Neural cell (in vitro differentiated cells): ENCODE data around the gene PEAK3. TPM values are rescaled to one million over a fixed set of nuclear protein-coding genes. Genes with fewer than 3 reads are reported as not detected.
A peak's percentile ranks its signal among the peaks of the same experiment; 100 is the strongest.

Experiments used
- H2AFZ ChIP-seq: fragments of 200-600, 300-800 bp; sonication (generic), shearing (Covaris generic); 2 replicates; pipeline ENCODE4 v1.6.0; 2014; ENCODE audit warnings: low read depth, mild to moderate bottlenecking, antibody characterized with exemption, low read length, moderate library complexity
- H3F3A ChIP-seq: fragments of 200-600 bp; shearing (Covaris generic); 2 replicates; pipeline ENCODE4 v1.6.1; 2016; ENCODE audit warnings: mild to moderate bottlenecking, moderate library complexity, mixed read lengths, antibody characterized with exemption, low read length; ENCODE audit not compliant: insufficient read depth, poor library complexity, severe bottlenecking
- H3K27ac ChIP-seq: fragments of 200-600, 300-800 bp; sonication (generic), shearing (Covaris generic); 2 replicates; pipeline ENCODE4 v1.5.1; 2014; ENCODE audit warnings: mild to moderate bottlenecking, low read length, moderate library complexity
- H3K27me3 ChIP-seq: fragments of 300-800, 200-600 bp; sonication (generic), shearing (Covaris generic); 2 replicates; pipeline ENCODE4 v1.6.0; 2014; ENCODE audit warnings: mild to moderate bottlenecking, low read depth, low read length, moderate library complexity; ENCODE audit not compliant: insufficient read depth
- H3K36me3 ChIP-seq: fragments of 300-800, 200-600 bp; sonication (generic), shearing (Covaris generic); 2 replicates; pipeline ENCODE4 v1.5.1; 2014; ENCODE audit warnings: mild to moderate bottlenecking, antibody characterized with exemption, low read length, moderate library complexity; ENCODE audit not compliant: insufficient read depth
- H3K4me2 ChIP-seq: fragments of 300-800, 200-600 bp; sonication (generic), shearing (Covaris generic); 2 replicates; pipeline ENCODE4 v1.6.0; 2014; ENCODE audit warnings: mild to moderate bottlenecking, low read length
- H3K4me3 ChIP-seq: fragments of 300-800, 200-600 bp; sonication (generic), shearing (Covaris generic); 2 replicates; pipeline ENCODE4 v1.5.1; 2014; ENCODE audit warnings: mild to moderate bottlenecking, low read length, moderate library complexity
- H3K79me2 ChIP-seq: fragments of 200-600 bp; shearing (Covaris generic); replicated peaks from 2 replicates; pipeline ENCODE4 v1.6.0; 2014; ENCODE audit warnings: mild to moderate bottlenecking, low read length, moderate library complexity; ENCODE audit not compliant: insufficient read depth
- H3K9ac ChIP-seq: fragments of 300-800, 200-600 bp; sonication (generic), shearing (Covaris generic); 2 replicates; pipeline ENCODE4 v1.6.1; 2016; ENCODE audit warnings: mild to moderate bottlenecking, low read length, mixed read lengths
- H3K9me2 ChIP-seq: fragments of 200-600 bp; shearing (Covaris generic); 2 replicates; pipeline ENCODE4 v1.6.1; 2016; ENCODE audit warnings: mild to moderate bottlenecking, low read length, mixed read lengths; ENCODE audit not compliant: insufficient read depth
- H3K9me3 ChIP-seq: fragments of 200-600, 300-800 bp; sonication (generic), shearing (Covaris generic); 2 replicates; pipeline ENCODE4 v1.6.1; 2016; ENCODE audit warnings: mild to moderate bottlenecking, mixed run types, low read length, moderate library complexity, mixed read lengths
- H4K20me1 ChIP-seq: fragments of 200-600 bp; shearing (Covaris generic); 2 replicates; pipeline ENCODE4 v1.6.1; 2016; ENCODE audit warnings: mild to moderate bottlenecking, mixed run types; ENCODE audit not compliant: insufficient read depth
- MXI1 ChIP-seq: fragments of 450-650 bp; conservative IDR thresholded peaks from 2 replicates; pipeline ENCODE4 v1.6.1; 2014; ENCODE audit warnings: antibody characterized with exemption, mild to moderate bottlenecking; ENCODE audit not compliant: poor library complexity, severe bottlenecking
- RAD21 ChIP-seq: fragments of 450-650 bp; conservative IDR thresholded peaks from 2 replicates; pipeline ENCODE4 v1.6.1; 2014; ENCODE audit warnings: antibody characterized with exemption, mild to moderate bottlenecking, moderate library complexity
- SMC3 ChIP-seq: fragments of 450-650 bp; conservative IDR thresholded peaks from 2 replicates; pipeline ENCODE4 v1.6.1; 2014; ENCODE audit warnings: antibody characterized with exemption, mild to moderate bottlenecking, moderate library complexity; ENCODE audit not compliant: poor library complexity
- TAF1 ChIP-seq: IDR thresholded peaks from 2 replicates; pipeline ENCODE4 v1.6.1; 2012; ENCODE audit warnings: low read depth
- polyA plus RNA-seq: library from polyadenylated mRNA; depleted of rRNA; stranded (reverse); fragments of >200 nt; gene quantifications from 2 replicates; pipeline ENCODE4 v1.2.3, GENCODE V29; 2014
- TF ChIP-seq, protein P1 (sequence below): IDR thresholded peaks from 2 replicates; pipeline ENCODE4 v1.6.1; 2012; ENCODE audit warnings: borderline replicate concordance
- TF ChIP-seq, protein P2 (sequence below): fragments of 450-650 bp; IDR thresholded peaks from 2 replicates; pipeline ENCODE4 v1.5.1; 2014; ENCODE audit warnings: antibody characterized with exemption, mild to moderate bottlenecking, moderate library complexity; ENCODE audit not compliant: poor library complexity, severe bottlenecking

Gene PEAK3
- polyA plus RNA-seq, 1 donor from 2014 or later, result not detected

DNA sequence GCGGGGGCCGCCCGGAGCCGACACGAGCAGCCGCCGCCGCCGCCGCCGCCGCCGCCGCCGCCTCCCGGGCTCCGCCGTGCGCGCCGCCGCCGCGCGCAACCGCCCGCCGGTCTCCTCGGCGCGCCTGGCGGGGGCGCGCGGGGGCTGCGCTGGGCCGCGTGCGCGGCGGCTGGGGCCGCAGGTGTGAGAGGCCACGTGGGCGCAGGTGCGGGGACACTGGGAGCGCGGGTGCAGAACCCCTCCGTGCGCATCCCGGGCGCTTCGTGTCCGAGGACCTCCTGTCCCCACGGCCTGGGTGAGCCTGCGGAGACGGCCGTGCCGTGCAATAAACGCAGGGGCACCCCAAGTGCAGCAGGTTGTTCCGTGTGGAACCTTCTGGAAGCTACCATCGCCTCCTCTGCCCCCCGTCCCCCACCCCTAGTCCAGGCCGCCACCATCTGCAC lies 26.2 kb upstream of the PEAK3 start, which contains the start of gene LINGO3:
Gene LINGO3 (minus strand): TSS at position 41 of the 443 bp plus-strand sequence. CDS start 16,378 bp downstream, outside the sequence.
- no peaks in the 10 kb centered on the region for H3F3A ChIP-seq
- H3K27ac ChIP-seq, result no peak within 1 kb of the TSS
- no peak within 1 kb of the TSS for H2AFZ ChIP-seq
- H3K9me3 ChIP-seq, result no peaks in the 10 kb centered on the region
- H3K9me2 ChIP-seq, result no peaks in the 10 kb centered on the region
- H3K27me3 ChIP-seq, result peaks cover 15% of the 10 kb centered on the region
- peak within 1 kb of the TSS; percentile 48 for H3K9ac ChIP-seq
- H3K4me2 ChIP-seq, result no peak within 1 kb of the TSS
- H4K20me1 ChIP-seq, result no peaks in the 10 kb centered on the region
- peak within 1 kb of the TSS; percentile 60 for H3K4me3 ChIP-seq
- TF ChIP-seq MXI1 (peak; percentile 47), RAD21 (no peak)
- TF ChIP-seq, protein P1, sequence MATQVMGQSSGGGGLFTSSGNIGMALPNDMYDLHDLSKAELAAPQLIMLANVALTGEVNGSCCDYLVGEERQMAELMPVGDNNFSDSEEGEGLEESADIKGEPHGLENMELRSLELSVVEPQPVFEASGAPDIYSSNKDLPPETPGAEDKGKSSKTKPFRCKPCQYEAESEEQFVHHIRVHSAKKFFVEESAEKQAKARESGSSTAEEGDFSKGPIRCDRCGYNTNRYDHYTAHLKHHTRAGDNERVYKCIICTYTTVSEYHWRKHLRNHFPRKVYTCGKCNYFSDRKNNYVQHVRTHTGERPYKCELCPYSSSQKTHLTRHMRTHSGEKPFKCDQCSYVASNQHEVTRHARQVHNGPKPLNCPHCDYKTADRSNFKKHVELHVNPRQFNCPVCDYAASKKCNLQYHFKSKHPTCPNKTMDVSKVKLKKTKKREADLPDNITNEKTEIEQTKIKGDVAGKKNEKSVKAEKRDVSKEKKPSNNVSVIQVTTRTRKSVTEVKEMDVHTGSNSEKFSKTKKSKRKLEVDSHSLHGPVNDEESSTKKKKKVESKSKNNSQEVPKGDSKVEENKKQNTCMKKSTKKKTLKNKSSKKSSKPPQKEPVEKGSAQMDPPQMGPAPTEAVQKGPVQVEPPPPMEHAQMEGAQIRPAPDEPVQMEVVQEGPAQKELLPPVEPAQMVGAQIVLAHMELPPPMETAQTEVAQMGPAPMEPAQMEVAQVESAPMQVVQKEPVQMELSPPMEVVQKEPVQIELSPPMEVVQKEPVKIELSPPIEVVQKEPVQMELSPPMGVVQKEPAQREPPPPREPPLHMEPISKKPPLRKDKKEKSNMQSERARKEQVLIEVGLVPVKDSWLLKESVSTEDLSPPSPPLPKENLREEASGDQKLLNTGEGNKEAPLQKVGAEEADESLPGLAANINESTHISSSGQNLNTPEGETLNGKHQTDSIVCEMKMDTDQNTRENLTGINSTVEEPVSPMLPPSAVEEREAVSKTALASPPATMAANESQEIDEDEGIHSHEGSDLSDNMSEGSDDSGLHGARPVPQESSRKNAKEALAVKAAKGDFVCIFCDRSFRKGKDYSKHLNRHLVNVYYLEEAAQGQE, result no peak
- H3K79me2 ChIP-seq, result no peaks in the 10 kb centered on the region
- no peaks in the 10 kb centered on the region for H3K36me3 ChIP-seq

DNA sequence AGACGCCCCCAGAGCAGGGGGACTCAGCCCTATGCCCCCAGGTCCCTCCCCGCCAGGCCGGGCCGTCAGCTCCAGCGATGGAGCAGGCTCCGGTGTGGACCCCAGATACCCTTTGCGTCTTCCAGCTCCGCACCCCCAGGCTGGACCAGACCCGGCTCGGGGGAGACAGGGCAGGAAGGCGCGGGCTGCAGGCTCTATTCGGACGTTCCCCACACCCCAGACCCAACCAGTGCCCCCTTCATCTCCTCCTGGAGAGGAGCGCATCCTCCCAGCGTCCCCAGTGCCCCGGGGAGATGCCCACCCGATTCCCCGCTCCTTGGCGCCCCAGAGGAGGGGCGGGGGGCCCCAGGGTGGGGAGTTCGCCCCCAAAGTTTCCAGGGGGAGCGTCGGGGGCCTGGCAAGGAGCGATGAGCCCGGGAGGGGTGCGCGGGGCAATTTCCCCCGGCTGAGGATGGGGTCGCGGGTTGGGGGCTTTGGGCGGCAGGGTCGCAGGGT lies 25.6 kb upstream of the PEAK3 start:
- no peaks in the 10 kb centered on the region for H3F3A ChIP-seq
- TF ChIP-seq TAF1, result no peak
- TF ChIP-seq SMC3, result no peak
- TF ChIP-seq, protein P2, sequence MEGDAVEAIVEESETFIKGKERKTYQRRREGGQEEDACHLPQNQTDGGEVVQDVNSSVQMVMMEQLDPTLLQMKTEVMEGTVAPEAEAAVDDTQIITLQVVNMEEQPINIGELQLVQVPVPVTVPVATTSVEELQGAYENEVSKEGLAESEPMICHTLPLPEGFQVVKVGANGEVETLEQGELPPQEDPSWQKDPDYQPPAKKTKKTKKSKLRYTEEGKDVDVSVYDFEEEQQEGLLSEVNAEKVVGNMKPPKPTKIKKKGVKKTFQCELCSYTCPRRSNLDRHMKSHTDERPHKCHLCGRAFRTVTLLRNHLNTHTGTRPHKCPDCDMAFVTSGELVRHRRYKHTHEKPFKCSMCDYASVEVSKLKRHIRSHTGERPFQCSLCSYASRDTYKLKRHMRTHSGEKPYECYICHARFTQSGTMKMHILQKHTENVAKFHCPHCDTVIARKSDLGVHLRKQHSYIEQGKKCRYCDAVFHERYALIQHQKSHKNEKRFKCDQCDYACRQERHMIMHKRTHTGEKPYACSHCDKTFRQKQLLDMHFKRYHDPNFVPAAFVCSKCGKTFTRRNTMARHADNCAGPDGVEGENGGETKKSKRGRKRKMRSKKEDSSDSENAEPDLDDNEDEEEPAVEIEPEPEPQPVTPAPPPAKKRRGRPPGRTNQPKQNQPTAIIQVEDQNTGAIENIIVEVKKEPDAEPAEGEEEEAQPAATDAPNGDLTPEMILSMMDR, result no peak
- no peaks in the 10 kb centered on the region for H3K9me2 ChIP-seq
- no peak overlapping the region for H3K4me2 ChIP-seq
- H4K20me1 ChIP-seq, result no peaks in the 10 kb centered on the region
- H3K27me3 ChIP-seq, result peaks cover 15% of the 10 kb centered on the region
- H3K27ac ChIP-seq, result no peak overlapping the region
- peak overlapping the region; percentile 60 for H3K4me3 ChIP-seq
- no peaks in the 10 kb centered on the region for H3K79me2 ChIP-seq
- H3K36me3 ChIP-seq, result no peaks in the 10 kb centered on the region
- peak overlapping the region; percentile 48 for H3K9ac ChIP-seq
- no peaks in the 10 kb centered on the region for H3K9me3 ChIP-seq
- no peak overlapping the region for H2AFZ ChIP-seq

DNA sequence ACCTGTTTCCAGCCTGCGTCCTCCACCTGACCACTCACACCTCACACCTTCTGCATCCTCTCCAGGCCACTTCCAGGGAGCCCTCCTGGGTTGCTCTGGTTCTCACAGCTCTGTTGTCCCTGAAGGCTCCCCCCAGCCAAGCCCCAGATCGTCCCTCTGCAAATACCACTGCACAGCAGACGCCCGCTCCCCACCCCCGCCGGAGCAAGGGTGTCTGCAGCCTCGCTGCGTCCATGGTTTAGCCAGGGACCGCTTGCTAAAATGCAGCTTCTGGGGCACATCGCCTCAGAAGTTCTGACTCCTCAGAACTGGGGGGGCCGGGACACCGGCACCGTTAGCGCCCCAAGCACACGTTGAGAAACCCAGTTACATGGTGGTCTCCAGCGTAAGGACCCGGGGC lies 25.0 kb upstream of the PEAK3 start:
- no peak overlapping the region for H3K4me3 ChIP-seq
- no peak overlapping the region for H2AFZ ChIP-seq
- no peaks in the 10 kb centered on the region for H3F3A ChIP-seq
- H3K27ac ChIP-seq, result no peak overlapping the region
- no peak overlapping the region for H3K9ac ChIP-seq
- peaks cover 15% of the 10 kb centered on the region for H3K27me3 ChIP-seq
- no peaks in the 10 kb centered on the region for H3K79me2 ChIP-seq
- H4K20me1 ChIP-seq, result no peaks in the 10 kb centered on the region
- H3K9me3 ChIP-seq, result no peaks in the 10 kb centered on the region
- no peak overlapping the region for H3K4me2 ChIP-seq
- no peak for TF ChIP-seq TAF1
- no peaks in the 10 kb centered on the region for H3K9me2 ChIP-seq
- no peaks in the 10 kb centered on the region for H3K36me3 ChIP-seq
